Activated T-cell treated with anti-CD3 and anti-CD28 coated beads, Interleukin-2, amount 50 U/mL, for 48 hours (primary cell): ENCODE data around the gene PLAU.
"Not testable (repeated sequence)": the region's sequence is repeated elsewhere in the genome, so short reads cannot be mapped to it uniquely, and the experiment has no call there.

ENCODE experiments used
- DNase-seq, 2 experiments: peaks; one replicate each; pipeline ENCODE4 v3.0.0-alpha.2; 2020

PLAU gene

GRCh38 chr10:73898730-73899410 lies 12.1 kb upstream of the PLAU start:
- no peak for DNase-seq

GRCh38 chr10:73899423-73899822 lies 11.5 kb upstream of the PLAU start:
- DNase-seq = no peak

- no peak for DNase-seq
Measured at GRCh38 chr10:73900064-73900463, 10.9 kb upstream of the PLAU start.

DNA sequence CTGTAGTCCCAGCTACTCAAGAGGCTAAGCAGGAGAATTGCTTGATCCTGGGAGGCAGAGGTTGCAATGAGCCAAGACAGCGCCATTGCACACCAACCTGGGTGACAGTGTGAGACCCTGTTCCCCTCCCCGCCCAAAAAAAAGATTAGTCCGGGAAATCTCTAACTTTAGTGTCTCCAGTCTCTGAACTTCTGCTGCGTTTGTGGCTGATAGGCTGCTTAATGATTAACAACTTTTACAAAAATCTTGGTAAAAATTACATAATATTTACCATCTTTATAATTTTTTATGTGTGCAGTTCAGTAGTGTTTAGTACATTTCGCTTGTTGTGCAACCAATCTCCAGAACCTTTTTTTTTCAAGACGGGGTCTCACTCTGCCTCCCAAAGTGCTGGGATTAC lies 9.7 kb upstream of the PLAU start:
- DNase-seq = no peak

GRCh38 chr10:73902351-73902750 lies 8.6 kb upstream of the PLAU start:
- DNase-seq = no peak

GRCh38 chr10:73905256-73906020 lies 5.5 kb upstream of the PLAU start:
- no peak for DNase-seq

- no peak for DNase-seq
Measured at GRCh38 chr10:73906524-73907447, 4.1 kb upstream of the PLAU start.

DNA sequence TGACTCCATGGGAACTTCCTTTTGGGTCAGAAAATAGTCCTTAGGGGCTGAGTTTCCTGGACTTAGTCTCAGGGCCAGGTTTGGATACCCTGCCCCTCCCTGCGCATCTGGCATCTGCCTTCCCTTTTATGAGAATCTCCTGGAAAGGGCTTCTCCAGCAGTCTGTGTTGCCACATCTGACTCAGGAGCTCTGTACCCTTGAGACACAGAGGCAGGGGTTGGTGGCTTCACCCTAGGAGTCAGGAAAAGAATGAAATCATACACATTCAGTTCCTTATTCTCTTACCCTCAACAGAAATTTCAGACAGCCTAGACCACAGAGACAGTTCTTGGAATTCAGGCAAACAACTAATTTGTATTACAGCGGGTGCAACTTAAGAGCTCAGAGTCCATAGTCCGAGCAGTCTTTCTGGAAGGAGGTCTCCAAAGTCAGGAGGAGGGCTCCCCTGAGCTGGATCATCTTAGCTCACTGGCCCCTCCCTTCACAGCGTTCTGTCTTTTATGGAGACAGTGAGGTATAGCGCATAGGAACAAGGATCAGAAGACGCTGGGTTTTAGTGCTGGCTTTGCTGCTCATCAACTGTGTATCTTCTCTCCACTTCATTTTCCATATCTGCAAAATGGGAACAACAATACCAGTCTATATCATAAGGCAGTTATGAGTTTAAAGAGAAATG lies 3.0 kb upstream of the PLAU start:
- DNase-seq = no peak

- peak; percentile 63 to 73 for DNase-seq
Measured at GRCh38 chr10:73908853-73909539, 1.9 kb upstream of the PLAU start.

- no peak for DNase-seq
Measured at GRCh38 chr10:73909540-73910115, 1.3 kb upstream of the PLAU start.

DNA sequence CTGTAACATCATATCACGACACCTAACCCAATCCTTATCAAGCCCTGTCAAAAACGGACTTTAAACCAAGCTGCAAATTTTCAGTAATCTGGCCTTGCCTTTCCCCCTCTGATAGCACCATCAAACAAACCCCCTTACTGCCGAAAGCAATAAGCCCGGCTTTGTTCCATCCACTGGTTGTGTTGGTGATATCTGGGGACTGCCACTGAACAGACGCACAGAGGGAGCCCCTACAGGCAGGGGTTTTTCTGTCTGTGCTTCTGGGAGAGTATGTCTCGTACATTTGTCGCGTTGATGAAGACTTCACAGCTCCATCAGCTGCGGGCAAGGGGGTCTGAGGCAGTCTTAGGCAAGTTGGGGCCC lies 550 bp upstream of the PLAU start:
- DNase-seq = no peak

GRCh38 chr10:73911553-73912004 lies 647 bp downstream of the PLAU start:
- DNase-seq = no peak

DNA sequence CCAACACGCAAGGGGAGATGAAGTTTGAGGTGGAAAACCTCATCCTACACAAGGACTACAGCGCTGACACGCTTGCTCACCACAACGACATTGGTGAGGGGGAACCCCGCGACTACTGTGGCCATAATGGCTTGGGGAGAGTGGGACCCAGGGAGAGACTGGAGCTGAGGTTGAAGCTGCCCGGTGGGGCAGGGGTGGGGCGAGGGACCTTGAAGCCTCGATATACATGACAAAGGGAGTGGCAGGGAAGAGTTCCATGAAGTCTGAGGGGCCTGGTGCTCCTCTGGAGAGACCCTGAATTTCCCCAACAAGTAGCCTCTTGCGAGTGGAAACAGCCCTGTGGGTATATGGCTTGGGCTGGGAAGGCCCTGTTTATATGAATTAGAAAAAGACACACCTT lies 3.1 kb downstream of the PLAU start:
- no peak for DNase-seq

- no peak for DNase-seq
Measured at GRCh38 chr10:73915206-73915851, 4.4 kb downstream of the PLAU start.

DNA sequence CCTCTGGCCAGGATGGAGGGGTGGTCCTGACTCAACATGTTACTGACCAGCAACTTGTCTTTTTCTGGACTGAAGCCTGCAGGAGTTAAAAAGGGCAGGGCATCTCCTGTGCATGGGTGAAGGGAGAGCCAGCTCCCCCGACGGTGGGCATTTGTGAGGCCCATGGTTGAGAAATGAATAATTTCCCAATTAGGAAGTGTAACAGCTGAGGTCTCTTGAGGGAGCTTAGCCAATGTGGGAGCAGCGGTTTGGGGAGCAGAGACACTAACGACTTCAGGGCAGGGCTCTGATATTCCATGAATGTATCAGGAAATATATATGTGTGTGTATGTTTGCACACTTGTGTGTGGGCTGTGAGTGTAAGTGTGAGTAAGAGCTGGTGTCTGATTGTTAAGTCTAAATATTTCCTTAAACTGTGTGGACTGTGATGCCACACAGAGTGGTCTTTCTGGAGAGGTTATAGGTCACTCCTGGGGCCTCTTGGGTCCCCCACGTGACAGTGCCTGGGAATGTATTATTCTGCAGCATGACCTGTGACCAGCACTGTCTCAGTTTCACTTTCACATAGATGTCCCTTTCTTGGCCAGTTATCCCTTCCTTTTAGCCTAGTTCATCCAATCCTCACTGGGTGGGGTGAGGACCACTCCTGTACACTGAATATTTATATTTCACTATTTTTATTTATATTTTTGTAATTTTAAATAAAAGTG lies 6.0 kb downstream of the PLAU start:
- DNase-seq = no peak

- no peak for DNase-seq
Measured at GRCh38 chr10:73917566-73918305, 6.8 kb downstream of the PLAU start.

GRCh38 chr10:73919481-73919880 lies 8.5 kb downstream of the PLAU start:
- DNase-seq = not testable (repeated sequence)

GRCh38 chr10:73920089-73920488 lies 9.2 kb downstream of the PLAU start:
- DNase-seq = no peak

GRCh38 chr10:73922007-73922863 lies 11.3 kb downstream of the PLAU start:
- peak in 1 of 2 experiments; percentile 32 for DNase-seq
